Non-pigmented ciliary epithelial cell (primary cell): ENCODE measurements around the gene THOP1.

Experiments used
- DNase-seq: peaks from one replicate; pipeline ENCODE4 v3.0.0-alpha.2; 2010; ENCODE audit warnings: low read depth

Gene THOP1

DNA sequence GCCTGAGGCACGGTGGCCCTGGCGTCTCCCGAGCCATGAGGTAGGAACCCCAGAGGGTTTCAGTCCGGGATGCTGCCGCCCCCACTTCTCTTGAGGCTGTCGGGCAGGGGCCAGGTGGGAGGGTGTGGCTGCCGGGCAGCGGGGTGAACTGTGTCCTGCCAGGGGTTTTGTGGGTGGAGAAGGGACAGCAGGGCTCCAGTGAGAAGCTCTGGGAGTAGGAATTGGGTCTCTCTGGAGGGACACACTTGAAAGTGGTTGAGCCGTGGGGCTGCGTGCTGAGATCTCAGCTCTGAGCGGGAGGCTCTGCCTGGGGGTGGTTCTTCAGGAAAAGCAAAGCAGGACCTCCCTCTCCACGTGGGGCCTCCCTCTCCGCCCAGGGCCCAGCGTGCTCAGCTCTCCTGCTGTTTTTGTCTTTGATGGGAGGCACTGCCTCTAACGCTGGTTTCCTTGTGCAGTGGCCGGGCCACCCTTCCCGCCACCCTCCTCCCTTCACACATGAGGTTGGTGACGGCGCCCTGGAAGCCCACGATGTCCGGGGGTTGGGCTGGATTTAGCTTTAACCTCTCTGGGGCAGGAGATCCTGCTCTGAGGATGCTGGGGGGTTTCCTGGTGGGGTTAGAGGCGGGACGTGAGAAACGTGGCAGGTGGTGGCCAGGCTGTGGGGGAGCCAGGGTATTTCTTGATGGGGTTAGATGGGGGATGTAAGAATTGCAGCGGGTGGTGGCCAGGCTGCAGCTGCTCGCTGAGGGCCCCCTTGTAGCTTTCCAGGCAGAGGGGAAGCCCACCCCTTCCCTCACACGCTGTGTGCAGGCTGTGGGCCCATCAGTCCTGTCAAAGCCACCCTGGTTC lies 19.1 kb downstream of the THOP1 start:
- DNase-seq = no peak

DNA sequence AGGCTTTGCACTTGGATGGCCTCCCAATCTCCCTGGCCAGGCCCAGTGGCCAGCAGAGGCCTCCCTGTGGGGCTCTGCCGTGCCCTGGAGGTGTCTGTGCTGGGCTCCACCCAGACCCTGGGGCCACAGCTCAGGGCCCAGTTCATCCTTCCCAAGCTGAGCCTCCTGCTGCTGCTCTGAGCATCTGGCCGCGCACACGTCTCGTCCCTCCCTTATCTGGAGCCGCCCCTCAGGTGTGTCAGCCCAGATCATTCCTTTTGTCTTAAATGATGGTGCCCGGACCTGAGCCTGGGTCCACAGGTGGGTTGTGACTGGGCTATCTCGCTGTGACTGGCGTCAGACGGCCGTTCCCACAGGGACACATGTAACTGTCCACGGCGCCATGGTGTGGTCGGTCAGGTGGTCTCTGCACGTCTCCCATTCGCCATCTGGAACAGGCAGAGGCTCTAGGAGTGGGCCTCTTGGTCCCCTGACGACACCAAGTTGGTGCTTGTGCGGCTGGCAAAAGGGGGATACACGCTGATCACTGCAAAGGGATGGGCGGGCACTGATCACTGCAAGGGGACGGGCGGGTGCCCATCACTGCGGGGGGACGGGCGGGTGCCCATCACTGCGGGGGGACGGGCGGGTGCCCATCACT lies 20.1 kb downstream of the THOP1 start:
- no peak for DNase-seq

DNA sequence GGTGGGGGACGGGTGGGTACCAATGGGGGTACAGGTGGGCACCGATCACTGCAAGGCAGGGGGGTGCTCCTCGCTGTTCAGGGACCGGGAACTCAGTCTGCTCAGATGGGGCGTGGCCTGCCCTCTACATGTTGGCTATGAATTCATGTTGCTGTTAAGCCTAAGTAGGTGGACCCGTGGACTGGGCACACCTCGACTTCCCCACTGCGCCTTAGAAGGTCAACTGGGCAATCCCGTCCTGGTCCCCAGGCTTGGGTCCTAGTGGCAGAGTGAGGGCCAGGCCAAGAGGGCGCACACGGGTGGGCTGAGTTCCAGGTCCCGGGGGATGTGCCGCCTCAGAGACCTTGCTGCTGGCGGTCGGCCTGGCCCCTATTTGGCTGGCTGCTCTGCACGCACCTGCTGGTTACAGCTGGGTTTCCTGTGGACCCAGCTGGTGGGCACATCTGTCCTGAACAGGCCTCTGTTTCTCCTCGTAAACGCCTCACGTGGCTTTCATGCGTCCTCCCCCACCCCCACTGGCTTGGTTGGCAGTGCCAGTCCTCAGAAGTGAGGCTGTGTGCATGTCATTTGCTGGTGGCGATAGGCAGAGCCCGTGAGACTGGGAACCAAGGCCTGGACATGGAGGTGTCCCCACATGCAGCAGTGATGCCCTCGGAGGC lies 20.8 kb downstream of the THOP1 start:
- no peak for DNase-seq

DNA sequence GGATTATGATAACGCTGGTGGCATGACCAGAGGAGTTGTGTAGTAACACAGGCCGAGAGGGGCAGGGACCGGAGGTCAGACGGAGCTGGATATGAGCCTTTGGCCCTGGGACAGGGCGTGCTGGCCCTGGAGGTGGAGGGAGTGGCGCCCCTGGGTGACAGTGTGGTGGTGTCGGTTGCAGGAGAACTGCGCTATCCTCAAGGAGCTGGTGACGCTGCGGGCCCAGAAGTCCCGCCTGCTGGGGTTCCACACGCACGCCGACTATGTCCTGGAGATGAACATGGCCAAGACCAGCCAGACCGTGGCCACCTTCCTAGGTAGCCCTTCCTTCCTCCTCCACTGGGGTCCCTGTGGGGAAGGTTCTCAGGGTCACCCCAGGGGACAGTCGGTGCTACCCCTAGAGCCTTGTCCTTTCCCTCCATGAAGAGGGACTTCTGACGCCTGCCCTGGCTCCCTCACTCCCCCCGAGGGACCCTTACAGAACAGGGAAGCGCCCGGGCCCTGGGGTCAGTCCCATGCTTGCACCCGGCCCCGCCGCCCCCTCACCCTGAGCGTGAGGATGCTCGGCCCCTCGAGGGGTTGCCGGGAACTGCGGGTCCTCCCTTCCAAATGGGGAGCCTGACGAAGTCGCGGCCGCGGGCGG lies 21.6 kb downstream of the THOP1 start:
- no peak for DNase-seq

DNA sequence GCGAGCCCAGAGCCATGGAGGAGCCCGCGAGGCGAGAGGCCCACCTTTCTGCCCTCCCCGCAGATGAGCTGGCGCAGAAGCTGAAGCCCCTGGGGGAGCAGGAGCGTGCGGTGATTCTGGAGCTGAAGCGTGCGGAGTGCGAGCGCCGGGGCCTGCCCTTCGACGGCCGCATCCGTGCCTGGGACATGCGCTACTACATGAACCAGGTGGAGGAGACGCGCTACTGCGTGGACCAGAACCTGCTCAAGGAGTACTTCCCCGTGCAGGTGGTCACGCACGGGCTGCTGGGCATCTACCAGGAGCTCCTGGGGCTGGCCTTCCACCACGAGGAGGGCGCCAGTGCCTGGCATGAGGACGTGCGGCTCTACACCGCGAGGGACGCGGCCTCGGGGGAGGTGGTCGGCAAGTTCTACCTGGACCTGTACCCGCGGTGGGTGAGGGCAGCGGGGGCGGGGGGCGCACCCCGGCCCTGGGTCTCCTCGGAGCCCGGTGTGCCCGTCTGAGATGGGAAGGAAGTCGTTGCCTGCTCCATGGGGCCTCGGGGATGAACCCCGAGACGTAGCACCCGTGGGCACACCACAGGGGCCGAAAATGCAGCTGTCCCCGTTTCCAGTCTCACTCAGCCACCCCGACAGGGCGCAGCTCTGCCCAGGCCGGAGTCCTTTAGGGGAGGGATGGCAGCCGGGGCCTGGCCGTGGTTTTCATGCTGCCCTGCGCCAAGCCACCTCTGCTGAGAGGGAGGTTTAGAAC lies 22.3 kb downstream of the THOP1 start:
- no peak for DNase-seq

DNA sequence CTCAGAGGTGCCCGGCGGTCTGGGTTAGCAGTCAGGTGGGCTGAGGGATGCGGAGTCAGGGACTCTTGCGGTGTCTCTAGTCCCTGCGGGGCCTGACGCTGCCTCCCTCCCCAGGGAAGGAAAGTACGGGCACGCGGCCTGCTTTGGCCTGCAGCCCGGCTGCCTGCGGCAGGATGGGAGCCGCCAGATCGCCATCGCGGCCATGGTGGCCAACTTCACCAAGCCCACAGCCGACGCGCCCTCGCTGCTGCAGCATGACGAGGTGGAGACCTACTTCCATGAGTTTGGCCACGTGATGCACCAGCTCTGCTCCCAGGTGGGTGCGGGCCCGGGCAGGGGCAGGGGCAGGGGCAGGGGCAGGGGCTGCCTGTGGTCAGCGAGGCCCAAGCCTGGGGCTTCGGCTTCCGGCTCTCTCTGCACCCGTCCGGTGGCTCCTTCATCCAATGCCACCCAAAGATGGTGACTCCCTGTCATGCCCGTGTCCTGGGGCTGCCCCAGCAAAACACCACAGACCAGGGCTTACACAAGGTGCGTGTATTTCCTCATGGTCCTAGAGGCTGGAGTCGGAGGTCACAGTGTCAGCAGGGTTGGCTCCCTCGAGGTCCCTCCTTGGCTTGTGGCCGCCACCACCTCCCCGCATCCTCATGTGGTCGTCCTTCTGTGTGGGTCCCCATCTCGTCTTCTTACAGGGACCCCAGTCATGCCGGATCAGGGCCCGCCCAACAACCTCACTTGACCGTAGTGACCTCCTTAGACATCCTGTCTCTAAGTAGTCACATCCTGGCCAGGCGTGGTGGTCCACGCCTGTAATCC lies 23.0 kb downstream of the THOP1 start:
- DNase-seq = no peak

DNA sequence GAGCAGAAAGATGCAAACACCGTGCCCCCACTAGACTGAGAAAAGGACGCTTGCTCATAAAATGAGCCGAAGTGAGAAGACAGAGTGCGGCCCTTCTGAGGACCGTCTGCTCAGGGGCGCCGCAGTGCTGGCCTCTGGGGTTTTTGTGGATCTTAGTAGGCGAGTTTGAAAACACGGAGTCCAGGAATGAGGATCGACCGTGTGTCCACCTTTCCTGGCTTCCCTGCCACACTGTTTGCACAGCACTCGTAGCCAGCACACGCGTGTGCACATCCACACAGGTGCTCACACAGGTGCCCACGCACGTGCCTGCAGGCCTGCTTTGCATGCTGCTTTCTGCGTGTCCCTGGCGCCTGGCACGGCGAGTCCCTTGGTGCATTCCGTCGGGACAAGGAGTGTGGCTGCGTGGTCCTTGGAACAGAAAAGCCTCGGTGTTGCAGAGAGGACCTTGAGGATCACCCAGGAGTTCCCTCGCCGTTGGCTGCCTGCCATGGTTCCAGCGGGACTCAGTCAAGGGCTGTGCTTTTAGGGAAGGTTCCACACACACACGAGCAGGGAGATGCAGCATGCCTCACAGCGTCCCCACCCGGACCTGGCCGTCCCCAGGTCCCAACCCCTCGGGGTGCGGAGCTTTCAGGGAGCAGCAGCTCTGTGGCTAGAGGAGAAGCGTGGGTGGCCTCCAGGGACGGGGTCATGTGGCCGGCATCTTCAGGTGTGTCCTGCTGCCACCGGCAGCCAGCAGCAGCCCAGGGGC lies 24.3 kb downstream of the THOP1 start:
- DNase-seq = no peak

DNA sequence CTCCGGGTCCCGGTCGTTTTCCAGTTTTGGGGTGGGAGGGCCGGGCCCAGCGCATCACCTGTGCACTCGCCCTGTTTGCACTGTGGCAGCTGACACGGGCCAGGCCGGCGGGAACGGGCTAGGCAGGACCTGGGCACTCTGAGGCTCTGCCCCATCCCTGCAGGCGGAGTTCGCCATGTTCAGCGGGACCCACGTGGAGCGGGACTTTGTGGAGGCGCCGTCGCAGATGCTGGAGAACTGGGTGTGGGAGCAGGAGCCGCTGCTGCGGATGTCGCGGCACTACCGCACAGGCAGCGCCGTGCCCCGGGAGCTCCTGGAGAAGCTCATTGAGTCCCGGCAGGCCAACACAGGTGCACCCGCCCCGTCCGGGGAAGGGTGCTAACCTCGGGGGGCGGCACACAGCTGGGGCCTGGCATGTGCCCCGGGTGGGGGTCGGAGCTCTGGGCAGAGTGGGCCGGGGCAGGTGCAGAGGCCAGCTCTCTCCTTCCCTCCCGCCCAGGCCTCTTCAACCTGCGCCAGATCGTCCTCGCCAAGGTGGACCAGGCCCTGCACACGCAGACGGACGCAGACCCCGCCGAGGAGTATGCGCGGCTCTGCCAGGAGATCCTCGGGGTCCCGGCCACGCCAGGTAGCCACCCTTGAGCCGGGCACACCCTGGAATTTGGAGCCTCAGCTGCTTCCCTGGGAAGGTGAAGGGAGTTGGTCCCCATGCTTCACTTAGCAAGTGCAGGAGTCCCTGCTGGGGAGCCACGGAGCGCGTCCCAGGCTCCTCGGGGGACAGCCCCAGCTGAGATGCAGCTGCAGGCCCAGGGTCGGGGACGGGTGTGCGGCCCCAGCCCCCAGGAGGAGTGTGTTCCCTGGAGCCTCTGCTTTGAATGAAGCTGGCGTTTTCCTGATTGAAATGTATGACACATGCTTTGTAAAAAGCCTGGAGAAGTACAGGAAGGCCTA lies 25.1 kb downstream of the THOP1 start:
- DNase-seq = no peak

DNA sequence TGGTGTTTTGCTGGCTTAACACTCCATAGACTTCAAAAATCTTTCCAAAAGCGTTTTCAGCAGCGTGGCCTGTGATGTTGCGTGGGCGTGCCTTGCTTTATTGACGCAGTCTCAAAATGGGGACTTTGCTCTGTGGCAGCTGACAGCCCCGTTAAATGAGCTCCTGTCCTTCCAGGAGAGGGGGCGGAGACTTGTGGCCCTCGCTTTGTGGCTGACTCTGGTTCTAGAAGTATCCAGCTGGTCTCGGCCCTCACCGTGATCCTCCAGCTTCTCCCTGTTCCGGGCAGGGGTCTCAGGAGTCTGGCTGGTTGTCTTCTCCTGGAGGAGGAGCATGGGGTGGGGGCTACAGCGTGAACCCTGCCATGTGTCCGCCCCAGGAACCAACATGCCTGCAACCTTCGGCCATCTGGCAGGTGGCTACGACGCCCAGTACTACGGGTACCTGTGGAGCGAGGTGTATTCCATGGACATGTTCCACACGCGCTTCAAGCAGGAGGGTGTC lies 26.0 kb downstream of the THOP1 start:
- DNase-seq = no peak

DNA sequence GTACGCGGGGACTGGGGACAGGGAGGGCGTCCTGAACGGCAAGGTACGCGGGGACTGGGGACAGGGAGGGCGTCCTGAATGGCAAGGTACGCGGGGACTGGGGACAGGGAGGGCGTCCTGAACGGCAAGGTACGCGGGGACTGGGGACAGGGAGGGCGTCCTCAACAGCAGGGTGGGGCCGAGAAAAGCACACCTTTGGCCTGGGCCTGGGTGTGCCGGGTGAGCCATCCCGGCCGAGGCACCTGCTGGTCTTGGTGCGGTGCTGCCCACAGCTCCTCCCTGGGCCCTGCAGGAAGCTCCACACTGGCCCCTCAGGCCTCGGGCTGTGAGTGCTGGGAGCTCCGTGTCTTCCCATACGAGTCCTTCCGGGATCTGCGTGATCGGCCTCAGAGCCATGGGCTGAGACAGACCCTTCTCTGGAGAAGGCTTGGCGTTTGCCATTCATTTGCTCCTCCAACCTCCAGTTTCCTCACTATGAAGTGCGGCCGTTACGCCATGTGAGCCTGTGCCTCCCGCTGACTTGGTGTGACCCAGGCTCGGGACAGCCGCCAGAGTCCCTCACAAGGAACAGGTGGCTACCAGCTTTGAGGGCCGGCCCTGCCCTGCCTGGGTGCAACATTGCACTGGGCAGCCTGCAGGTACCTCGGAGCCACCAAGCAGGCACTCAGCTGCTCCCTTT lies 26.6 kb downstream of the THOP1 start:
- no peak for DNase-seq

DNA sequence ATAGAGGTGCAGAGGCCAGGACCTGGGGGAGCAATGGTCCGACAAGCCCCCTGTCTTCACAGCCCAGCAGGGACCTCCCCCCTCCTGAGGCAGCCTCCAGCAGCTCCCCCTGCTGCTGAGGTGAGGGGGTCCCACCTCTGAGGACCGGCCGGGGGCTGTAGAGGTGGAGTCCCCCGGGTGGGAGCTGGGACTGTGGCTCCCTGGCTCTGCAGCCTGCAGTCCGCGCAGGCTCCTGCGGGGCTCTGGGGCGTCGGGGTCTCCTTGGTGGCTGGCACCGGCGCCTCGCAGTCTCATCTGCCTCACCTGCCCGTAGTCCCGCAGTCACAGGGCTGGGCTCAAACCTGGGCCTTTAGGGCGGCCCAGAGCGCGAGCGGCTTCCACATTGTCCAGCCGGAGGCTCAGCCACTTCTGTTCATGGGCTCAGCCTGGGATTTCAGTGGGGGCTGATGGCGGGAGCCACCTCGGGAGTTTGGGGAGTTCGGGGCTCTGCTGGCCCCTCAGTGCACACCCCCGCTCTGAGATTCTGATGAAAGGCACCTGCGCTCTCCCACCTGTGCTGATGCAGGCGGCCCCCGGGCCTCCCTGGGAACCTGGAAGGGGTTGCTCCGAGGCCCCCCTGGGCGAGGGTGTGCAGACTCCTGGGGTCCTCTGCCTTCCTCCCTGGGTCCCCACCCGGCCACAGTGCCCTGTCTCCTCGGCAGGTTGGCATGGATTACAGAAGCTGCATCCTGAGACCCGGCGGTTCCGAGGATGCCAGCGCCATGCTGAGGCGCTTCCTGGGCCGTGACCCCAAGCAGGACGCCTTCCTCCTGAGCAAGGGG lies 27.3 kb downstream of the THOP1 start:
- DNase-seq = no peak

DNA sequence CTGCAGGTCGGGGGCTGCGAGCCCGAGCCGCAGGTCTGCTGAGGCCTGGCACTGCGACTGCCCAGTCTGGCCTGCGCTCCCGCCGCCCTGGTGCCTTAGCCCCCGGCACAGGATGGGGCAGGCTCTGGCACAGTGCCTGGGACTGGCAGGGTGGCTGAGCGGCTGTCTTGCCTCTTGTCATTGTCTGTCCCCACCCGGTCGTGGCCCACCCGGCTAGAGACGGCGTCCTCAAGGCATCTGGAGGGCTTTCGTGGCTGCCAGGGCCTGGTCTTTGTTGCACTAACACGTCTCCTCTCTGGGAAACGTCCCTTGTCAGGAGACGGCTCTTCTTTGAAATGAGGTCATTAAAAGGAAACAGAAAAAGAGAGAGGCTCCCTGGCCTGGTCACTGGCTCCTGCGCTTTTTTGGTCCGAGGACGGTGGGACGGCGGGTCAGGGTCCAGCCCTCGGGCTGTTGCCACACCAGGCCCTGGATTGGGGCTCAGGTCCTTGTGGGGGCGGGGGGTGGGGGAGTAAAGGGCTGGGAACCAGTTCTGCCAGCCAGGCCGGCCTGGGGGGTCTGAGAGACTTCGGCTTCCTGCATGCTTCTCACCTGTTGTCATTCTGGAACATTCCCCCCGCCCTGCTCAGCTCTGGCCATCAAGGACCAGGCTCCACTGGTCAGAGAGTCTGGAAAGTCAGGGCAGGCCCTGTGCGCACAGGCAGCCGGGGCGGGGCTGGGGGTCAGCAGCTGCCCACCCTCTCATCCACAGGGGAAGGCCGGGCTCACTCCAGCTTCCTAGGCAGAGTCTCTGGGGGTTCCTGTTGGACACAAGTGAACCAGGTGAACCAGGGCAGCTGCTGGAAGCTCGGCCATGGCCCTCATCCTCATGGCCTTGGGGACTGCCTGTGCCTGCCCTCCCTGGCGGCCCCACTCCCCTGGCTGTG lies 28.2 kb downstream of the THOP1 start:
- no peak for DNase-seq

DNA sequence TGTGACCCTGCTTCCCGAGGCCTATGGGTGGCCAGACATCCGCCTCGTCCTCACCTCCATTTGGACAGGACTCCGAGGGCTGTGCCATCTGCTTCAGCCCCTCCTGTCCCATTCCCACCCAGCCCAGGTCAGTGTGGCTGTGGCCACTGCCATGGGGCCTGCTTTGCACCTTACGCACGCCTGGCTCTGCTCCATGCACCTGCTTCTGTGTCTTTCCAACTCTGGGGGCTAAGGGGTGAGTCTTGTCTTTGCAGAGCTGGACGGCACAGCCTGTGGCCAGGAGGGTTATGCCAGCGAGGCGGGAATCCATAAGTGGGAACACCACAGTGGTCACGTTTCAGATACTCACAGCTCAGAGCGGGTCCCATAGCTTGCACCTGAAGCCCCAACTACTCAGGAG lies 29.1 kb downstream of the THOP1 start:
- no peak for DNase-seq

DNA sequence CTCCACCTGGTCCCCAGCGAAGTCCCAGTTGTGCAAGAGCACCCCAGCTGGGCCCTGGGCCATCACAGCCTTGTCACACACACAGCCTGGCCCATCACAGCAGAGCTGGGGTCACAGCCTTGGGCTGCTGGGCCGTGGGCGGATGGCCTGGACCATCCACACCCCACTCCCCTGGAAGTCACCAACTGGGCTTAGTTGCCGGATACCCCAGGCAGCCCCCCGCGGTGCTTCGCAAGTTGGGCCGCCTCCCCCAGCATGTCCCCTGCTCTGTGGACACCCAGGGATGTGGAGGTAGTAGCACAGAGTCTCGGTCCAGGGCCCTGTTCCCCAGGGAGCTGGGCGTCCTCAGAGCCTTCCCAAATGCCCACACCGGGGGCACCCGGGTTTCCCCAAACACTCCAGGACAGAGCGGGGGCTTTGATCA lies 29.9 kb downstream of the THOP1 start:
- no peak for DNase-seq

DNA sequence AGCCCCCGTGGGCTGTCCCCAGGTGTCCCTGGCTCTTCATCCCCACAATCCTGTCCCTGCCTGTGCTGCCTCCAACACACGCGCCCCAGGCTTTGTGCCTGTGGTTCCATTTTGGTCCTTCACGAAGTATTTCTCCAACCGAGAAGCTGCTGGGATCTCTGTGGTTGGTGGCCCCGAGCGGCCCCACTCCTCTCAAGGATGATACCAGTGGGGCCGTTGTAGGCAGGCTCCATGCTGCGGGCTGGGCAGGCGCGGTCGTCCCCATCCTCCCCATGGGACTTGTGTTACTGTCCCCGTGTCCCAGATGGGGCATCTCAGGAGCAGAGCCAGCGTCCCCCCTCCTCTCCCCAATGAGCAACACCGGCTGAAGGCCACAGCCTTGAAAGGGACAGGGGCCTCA lies 30.6 kb downstream of the THOP1 start:
- DNase-seq = no peak

DNA sequence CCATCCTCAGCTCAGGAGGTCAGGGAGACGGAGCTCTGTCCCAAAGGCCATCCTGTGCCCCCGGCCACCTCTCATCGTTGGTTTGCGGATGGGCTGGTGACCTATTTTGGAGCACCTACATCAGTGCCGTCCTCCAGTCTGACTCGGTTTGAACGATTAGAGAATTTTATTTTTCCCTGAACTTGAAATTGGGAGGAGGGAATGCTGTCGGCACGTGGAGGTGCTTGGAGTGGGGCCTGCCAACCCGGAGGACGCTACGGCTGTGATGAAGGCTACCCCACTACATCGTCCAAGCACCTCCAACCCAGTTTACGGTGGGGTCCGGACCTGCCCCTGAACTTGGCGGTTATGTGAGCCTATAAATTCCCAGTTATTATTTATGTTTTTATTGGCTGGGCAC lies 31.3 kb downstream of the THOP1 start:
- no peak for DNase-seq
